Measurements from ENCODE around the gene MAP2K5. TPM values are rescaled to one million over a fixed set of nuclear protein-coding genes. Genes with fewer than 3 reads are reported as not detected.

Gene MAP2K5
- total RNA-seq, 1 donor from 2014 or later: 26.7 TPM

GRCh38 chr15:67508407-67508806 is 34.1 kb upstream of the MAP2K5 start:
- intact Hi-C loops (cut with micrococcal nuclease): no loop called here
- POLR2A ChIA-PET: no interaction called here
- TF ChIP-seq CTCF (IDR thresholded peaks at IDR 0.05): no peak
- peaks cover 22% of the 10 kb centered on the region for H3K4me1 Mint-ChIP-seq
- H3K27me3 Mint-ChIP-seq: no peaks in the 10 kb centered on the region
- CTCF ChIA-PET: no interaction called here
- no peak overlapping the region for H3K27ac Mint-ChIP-seq
- no peaks in the 10 kb centered on the region for H3K9me3 Mint-ChIP-seq
- DNase-seq: no peak
- H3K4me3 Mint-ChIP-seq: no peak overlapping the region
- no peak for ATAC-seq (ENCODE audit: low read depth)
- H3K36me3 Mint-ChIP-seq (ENCODE audit: low read depth): peaks cover 16% of the 10 kb centered on the region

- Mint-ChIP-seq H3K4me1 (peaks cover 22% of the 10 kb centered on the region), H3K4me3 (no peak overlapping the region), H3K27me3 (no peaks in the 10 kb centered on the region), H3K36me3 (ENCODE audit: low read depth) (peaks cover 31% of the 10 kb centered on the region), H3K9me3 (no peaks in the 10 kb centered on the region), H3K27ac (no peak overlapping the region)
- ATAC-seq (ENCODE audit: low read depth) (no peak), DNase-seq (no peak)
- ChIA-PET POLR2A (no interaction called here), CTCF (no interaction called here)
- TF ChIP-seq CTCF (IDR thresholded peaks at IDR 0.05): no peak
- intact Hi-C loops (cut with micrococcal nuclease): no loop called here
Measured at GRCh38 chr15:67509918-67510317, 32.6 kb upstream of the MAP2K5 start.

- no peaks in the 10 kb centered on the region for H3K27me3 Mint-ChIP-seq
- H3K4me3 Mint-ChIP-seq: no peak overlapping the region
- DNase-seq (no peak), ATAC-seq (ENCODE audit: low read depth) (no peak)
- H3K4me1 Mint-ChIP-seq: peaks cover 17% of the 10 kb centered on the region
- intact Hi-C loops (cut with micrococcal nuclease): no loop called here
- H3K9me3 Mint-ChIP-seq: no peaks in the 10 kb centered on the region
- ChIA-PET CTCF (no interaction called here), POLR2A (no interaction called here)
- H3K27ac Mint-ChIP-seq: no peak overlapping the region
- TF ChIP-seq CTCF (IDR thresholded peaks at IDR 0.05): no peak
- H3K36me3 Mint-ChIP-seq (ENCODE audit: low read depth): peaks cover 35% of the 10 kb centered on the region
Measured at GRCh38 chr15:67510597-67511190, 31.8 kb upstream of the MAP2K5 start.

GRCh38 chr15:67511606-67512005 is 30.9 kb upstream of the MAP2K5 start:
- H3K36me3 Mint-ChIP-seq (ENCODE audit: low read depth): peaks cover 36% of the 10 kb centered on the region
- CTCF ChIA-PET: no interaction called here
- POLR2A ChIA-PET: no interaction called here

GRCh38 chr15:67512140-67512539 is 30.4 kb upstream of the MAP2K5 start:
- Mint-ChIP-seq H3K27ac (no peak overlapping the region), H3K4me3 (no peak overlapping the region), H3K4me1 (peaks cover 4% of the 10 kb centered on the region), H3K9me3 (no peaks in the 10 kb centered on the region), H3K27me3 (no peaks in the 10 kb centered on the region), H3K36me3 (ENCODE audit: low read depth) (peaks cover 39% of the 10 kb centered on the region)
- TF ChIP-seq CTCF (IDR thresholded peaks at IDR 0.05): no peak
- no peak for DNase-seq
- ChIA-PET POLR2A (no interaction called here), CTCF (no interaction called here)
- intact Hi-C loops (cut with micrococcal nuclease): no loop called here
- ATAC-seq (ENCODE audit: low read depth): no peak

More at GRCh38 chr15:67511606-67512005, 30.9 kb upstream of the MAP2K5 start:
- no peak for ATAC-seq (ENCODE audit: low read depth)
- no peaks in the 10 kb centered on the region for H3K9me3 Mint-ChIP-seq
- DNase-seq: no peak
- no peak for TF ChIP-seq CTCF (IDR thresholded peaks at IDR 0.05)
- H3K27ac Mint-ChIP-seq: no peak overlapping the region
- H3K27me3 Mint-ChIP-seq: no peaks in the 10 kb centered on the region
- H3K4me3 Mint-ChIP-seq: no peak overlapping the region
- intact Hi-C loops (cut with micrococcal nuclease): no loop called here
- peaks cover 10% of the 10 kb centered on the region for H3K4me1 Mint-ChIP-seq
